GDM1 (cell line): ENCODE data around the gene CD47.

Experiments
- DNase-seq: peaks from one replicate; lab custom pipeline; 2025; lab: John Stamatoyannopoulos, UW

The CD47 gene

GRCh38 chr3:108013141-108014055 is 77.4 kb downstream of the CD47 start:
- DNase-seq: no peak

DNA sequence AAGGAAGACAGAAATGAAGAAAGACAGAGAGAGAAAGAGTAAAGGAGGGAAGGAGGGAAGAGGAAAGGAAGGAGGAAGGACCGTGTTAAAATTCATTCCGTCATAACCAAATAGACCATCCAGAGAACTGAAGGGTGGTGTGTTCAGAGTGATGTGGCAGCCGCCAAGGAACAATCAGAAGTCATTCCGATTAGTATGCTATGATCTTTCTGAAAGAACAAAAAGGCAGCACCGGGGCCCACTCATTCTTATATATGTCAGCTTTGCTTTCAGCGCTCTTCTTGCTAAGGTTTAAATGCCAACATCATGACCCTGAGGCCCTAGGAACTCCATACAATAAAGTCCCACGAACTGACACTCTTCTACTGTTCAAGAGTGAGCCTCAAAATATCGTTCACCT is 78.5 kb downstream of the CD47 start:
- DNase-seq: no peak

DNA sequence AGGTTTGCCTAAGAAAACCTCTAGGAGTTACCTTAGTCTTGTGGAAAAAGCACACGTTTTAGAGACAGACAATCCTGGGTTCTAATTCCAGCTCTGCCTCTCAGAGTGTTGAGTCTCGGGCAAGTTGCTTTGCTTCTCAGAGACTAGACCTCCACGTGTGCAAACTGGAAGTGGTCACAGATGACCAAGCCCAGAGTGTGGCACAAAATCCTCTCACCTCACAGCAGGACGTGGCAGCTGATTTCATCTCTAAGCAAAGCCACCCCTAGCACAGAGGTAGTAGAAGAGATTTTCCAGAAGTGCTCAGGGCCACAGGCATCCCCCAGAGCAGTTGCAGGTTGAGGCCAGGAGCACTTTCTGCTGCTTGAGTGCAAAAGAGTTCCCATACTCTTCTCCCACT is 79.2 kb downstream of the CD47 start:
- DNase-seq: no peak

- DNase-seq: no peak
Observed at GRCh38 chr3:108008931-108009639, 81.7 kb downstream of the CD47 start.

GRCh38 chr3:108008106-108008505 is 82.7 kb downstream of the CD47 start:
- DNase-seq: no peak

DNA sequence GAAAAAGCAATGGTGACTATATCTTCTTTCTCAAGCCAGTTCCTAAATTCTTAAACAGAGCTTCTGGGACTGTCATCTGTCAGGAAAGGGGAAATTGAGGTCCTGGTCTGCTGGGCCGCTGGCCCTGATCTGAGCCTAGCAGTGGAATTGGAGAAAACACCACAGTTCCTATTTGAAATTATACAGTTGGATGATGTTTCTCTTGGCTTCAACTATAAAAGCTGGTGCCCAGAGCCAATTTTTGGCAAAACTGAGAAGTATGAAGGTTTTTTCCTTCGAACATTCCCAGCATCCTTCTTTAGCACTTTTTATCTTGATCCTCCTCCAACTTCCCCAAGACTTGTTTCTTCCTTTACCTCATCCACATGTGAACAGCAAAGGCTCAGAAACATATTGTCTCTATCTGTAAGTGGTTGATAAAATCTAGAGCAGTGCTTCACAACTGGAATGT is 83.9 kb downstream of the CD47 start:
- no peak for DNase-seq

- DNase-seq: no peak
Observed at GRCh38 chr3:108006077-108006771, 84.6 kb downstream of the CD47 start.

DNA sequence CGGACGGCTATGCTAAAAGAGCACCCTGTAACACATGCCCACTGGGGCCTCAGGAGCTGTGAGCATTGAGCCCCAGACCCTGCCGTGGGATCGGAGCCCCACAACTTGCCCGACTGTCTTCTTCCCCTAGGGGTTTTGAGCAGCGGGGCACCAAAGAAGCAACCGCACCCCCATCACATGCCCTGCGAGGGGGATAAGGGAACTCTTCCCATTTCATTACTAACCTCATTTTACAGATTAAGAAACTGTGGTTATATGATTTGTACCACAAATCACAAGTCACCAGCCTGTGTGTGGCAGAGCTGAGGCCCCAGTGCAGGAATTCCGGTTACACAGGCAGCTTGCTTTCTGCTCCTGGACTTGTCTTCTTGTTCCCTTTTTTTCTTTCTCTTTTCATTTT is 86.2 kb downstream of the CD47 start:
- peak; percentile 55 for DNase-seq

GRCh38 chr3:108001457-108001856 is 89.4 kb downstream of the CD47 start:
- DNase-seq: no peak

GRCh38 chr3:107999215-107999775 is 91.5 kb downstream of the CD47 start:
- no peak for DNase-seq

GRCh38 chr3:107997671-107998070 is 93.2 kb downstream of the CD47 start:
- no peak for DNase-seq

- DNase-seq: no peak
Observed at GRCh38 chr3:107995823-107996222, 95.0 kb downstream of the CD47 start.

GRCh38 chr3:107994956-107995715 is 95.7 kb downstream of the CD47 start:
- DNase-seq: no peak

GRCh38 chr3:107994181-107994580 is 96.7 kb downstream of the CD47 start:
- DNase-seq: no peak

GRCh38 chr3:107993771-107994170 is 97.1 kb downstream of the CD47 start:
- no peak for DNase-seq
